SU-DHL-6 (cell line): Measurements from ENCODE around the gene TNFRSF17.

ENCODE experiments used
- H2AFZ ChIP-seq: fragments of 200-600 bp; sonication (generic); 2 replicates; pipeline ENCODE4 v1.6.1; 2014; ENCODE audit warnings: low read depth, mild to moderate bottlenecking, moderate library complexity, mixed read lengths, antibody characterized with exemption, low read length; ENCODE audit not compliant: severe bottlenecking
- H3F3A ChIP-seq: fragments of 200-600 bp; shearing (Covaris generic); 2 replicates; pipeline ENCODE4 v1.6.0; 2016; ENCODE audit warnings: antibody characterized with exemption, mild to moderate bottlenecking; ENCODE audit not compliant: insufficient read depth
- H3K27ac ChIP-seq: fragments of 200-600 bp; sonication (generic); 2 replicates; pipeline ENCODE4 v1.5.1; 2016; ENCODE audit warnings: low read depth, mild to moderate bottlenecking, low read length, moderate library complexity, mixed read lengths
- H3K27me3 ChIP-seq: fragments of 200-600 bp; sonication (generic), shearing (Covaris generic); 2 replicates; pipeline ENCODE4 v1.6.0; 2014; ENCODE audit warnings: mild to moderate bottlenecking, low read length
- H3K36me3 ChIP-seq: fragments of 200-600 bp; sonication (generic); 2 replicates; pipeline ENCODE4 v1.6.1; 2014; ENCODE audit warnings: mild to moderate bottlenecking, low read length, mixed read lengths
- H3K4me2 ChIP-seq: fragments of 300-600, 200-600 bp; shearing (Covaris generic), sonication (generic); 2 replicates; pipeline ENCODE4 v1.6.0; 2014; ENCODE audit warnings: low read length, low read depth, mild to moderate bottlenecking; ENCODE audit not compliant: poor library complexity, severe bottlenecking
- H3K4me3 ChIP-seq: fragments of 200-600 bp; sonication (generic); 2 replicates; pipeline ENCODE4 v1.5.1; 2014; ENCODE audit warnings: antibody characterized with exemption, low read length, mild to moderate bottlenecking, mixed read lengths; ENCODE audit not compliant: insufficient read depth, poor library complexity, severe bottlenecking
- H3K79me2 ChIP-seq: fragments of 200-600 bp; sonication (generic); 2 replicates; pipeline ENCODE4 v1.6.1; 2014; ENCODE audit warnings: mild to moderate bottlenecking, low read length, moderate library complexity; ENCODE audit not compliant: insufficient read depth
- H3K9ac ChIP-seq: fragments of 200-600 bp; sonication (generic); 2 replicates; pipeline ENCODE4 v1.7.0; 2014; ENCODE audit warnings: mild to moderate bottlenecking, low read length
- H3K9me2 ChIP-seq: fragments of 200-600 bp; sonication (generic); replicated peaks from 2 replicates; pipeline ENCODE4 v1.6.1; 2014; ENCODE audit warnings: low read length; ENCODE audit not compliant: insufficient read depth
- H3K9me3 ChIP-seq: fragments of 200-600 bp; sonication (generic); 2 replicates; pipeline ENCODE4 v1.6.1; 2014; ENCODE audit warnings: low read length, mixed read lengths; ENCODE audit not compliant: insufficient read depth
- H4K20me1 ChIP-seq: fragments of 200-600 bp; sonication (generic); 2 replicates; pipeline ENCODE4 v1.6.1; 2014; ENCODE audit warnings: low read depth, mild to moderate bottlenecking, antibody characterized with exemption, low read length, moderate library complexity, mixed read lengths
- CTCF ChIP-seq: fragments of 200-600 bp; sonication (generic); IDR thresholded peaks from one replicate; pipeline ENCODE4 v1.5.1; 2017; ENCODE audit warnings: antibody characterized with exemption, mild to moderate bottlenecking, low read length, moderate library complexity; ENCODE audit not compliant: insufficient read depth, poor library complexity, severe bottlenecking
- EZH2phosphoT487 ChIP-seq: fragments of 200-600 bp; sonication (generic), shearing (Covaris generic); conservative IDR thresholded peaks from 2 replicates; pipeline ENCODE4 v1.6.1; 2018; ENCODE audit warnings: mild to moderate bottlenecking, antibody characterized with exemption, low read length, moderate library complexity, mixed read lengths

TNFRSF17 gene

DNA sequence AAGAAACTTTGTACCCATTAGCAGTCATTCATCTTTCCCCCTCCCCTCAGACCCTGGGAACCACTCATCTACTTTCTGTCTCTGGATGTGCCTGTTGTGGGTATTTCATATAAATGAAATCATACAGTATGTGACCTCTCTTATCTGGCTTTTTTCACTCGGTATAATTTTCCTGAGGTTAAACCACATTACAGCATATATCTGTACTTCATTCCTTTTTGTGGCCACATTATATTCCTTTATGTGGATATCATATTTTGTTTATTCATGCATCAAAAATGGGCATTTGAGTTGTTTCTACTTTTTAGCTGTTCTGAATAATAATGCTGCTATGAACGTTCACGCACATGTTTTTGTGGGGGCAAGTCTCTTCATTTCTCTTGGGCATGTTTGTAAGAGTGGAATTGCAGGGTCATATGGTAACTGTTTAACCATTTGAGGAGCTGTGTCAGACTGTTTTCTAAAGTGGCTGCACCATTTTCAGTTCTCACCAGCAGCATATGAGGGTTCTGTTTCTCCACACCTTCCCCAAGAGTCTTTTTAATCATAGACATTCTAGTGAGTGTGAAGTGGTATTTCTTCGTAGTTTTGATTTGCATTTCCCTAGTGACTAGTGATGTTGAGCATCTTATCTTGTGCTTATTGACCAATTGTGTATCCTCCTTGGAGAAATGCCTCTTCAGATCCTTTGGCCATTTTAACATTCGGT lies 15.3 kb downstream of the TNFRSF17 start:
- H3K27ac ChIP-seq = peak overlapping the region; percentile 54
- H3K4me3 ChIP-seq = no peak overlapping the region
- TF ChIP-seq EZH2phosphoT487 = no peak
- TF ChIP-seq CTCF = no peak
- H3K9me3 ChIP-seq = no peaks in the 10 kb centered on the region
- H3K27me3 ChIP-seq = no peaks in the 10 kb centered on the region
- peaks cover 14% of the 10 kb centered on the region; the same call in 1 of the 2 replicates for H3F3A ChIP-seq
- H3K9ac ChIP-seq = no peak overlapping the region
- H2AFZ ChIP-seq = no peak overlapping the region
- H3K4me2 ChIP-seq = peak overlapping the region; percentile 12
- H3K79me2 ChIP-seq = peaks cover 87% of the 10 kb centered on the region
- H3K36me3 ChIP-seq = no peaks in the 10 kb centered on the region
- H3K9me2 ChIP-seq = no peaks in the 10 kb centered on the region
- no peaks in the 10 kb centered on the region for H4K20me1 ChIP-seq

DNA sequence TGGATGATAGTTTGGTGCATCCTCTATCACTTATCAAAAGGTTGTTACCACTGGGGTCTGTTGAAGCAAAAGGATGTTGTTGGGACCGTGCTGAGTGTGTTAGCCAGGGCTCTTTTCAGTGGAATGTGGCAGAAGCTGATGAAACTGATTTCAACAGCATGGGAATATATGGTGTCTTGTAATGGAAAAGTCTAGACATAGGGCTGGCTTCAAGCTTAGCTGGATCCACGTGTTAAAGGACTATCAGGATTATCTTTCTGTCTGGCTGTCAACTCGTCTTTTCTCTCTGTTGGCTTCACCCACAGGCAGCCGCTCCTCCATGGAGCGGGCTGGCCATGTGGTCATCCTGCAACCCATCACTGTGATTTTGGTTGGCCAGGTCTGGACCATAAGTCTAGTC lies 20.2 kb downstream of the TNFRSF17 start:
- Histone ChIP-seq H4K20me1 (no peaks in the 10 kb centered on the region), H3F3A (peaks cover 2% of the 10 kb centered on the region; the same call in 1 of the 2 replicates), H3K4me2 (no peak overlapping the region), H3K9me3 (no peaks in the 10 kb centered on the region), H3K9me2 (no peaks in the 10 kb centered on the region), H3K4me3 (no peak overlapping the region), H3K79me2 (peaks cover 99% of the 10 kb centered on the region), H3K9ac (no peak overlapping the region), H2AFZ (no peak overlapping the region), H3K36me3 (no peaks in the 10 kb centered on the region), H3K27me3 (no peaks in the 10 kb centered on the region), H3K27ac (no peak overlapping the region)
- no peak for TF ChIP-seq EZH2phosphoT487
- no peak for TF ChIP-seq CTCF

GRCh38 chr16:11986521-11987057 lies 21.6 kb downstream of the TNFRSF17 start:
- no peaks in the 10 kb centered on the region for H3K36me3 ChIP-seq
- H3K4me2 ChIP-seq = no peak overlapping the region
- TF ChIP-seq CTCF (no peak), EZH2phosphoT487 (no peak)
- H3K27me3 ChIP-seq = no peaks in the 10 kb centered on the region
- peaks cover 96% of the 10 kb centered on the region for H3K79me2 ChIP-seq
- no peak overlapping the region for H3K4me3 ChIP-seq
- H3K27ac ChIP-seq = no peak overlapping the region
- H4K20me1 ChIP-seq = no peaks in the 10 kb centered on the region
- no peaks in the 10 kb centered on the region for H3K9me2 ChIP-seq
- H3F3A ChIP-seq = no peaks in the 10 kb centered on the region
- H3K9ac ChIP-seq = no peak overlapping the region
- H2AFZ ChIP-seq = no peak overlapping the region
- no peaks in the 10 kb centered on the region for H3K9me3 ChIP-seq
